GM12878 (cell line): Measurements from ENCODE around the gene XRCC4. TPM values are rescaled to one million over a fixed set of nuclear protein-coding genes. Genes with fewer than 3 reads are reported as not detected.
"Not testable (repeated sequence)": the region's sequence is repeated elsewhere in the genome, so short reads cannot be mapped to it uniquely, and the experiment has no call there.

Experiments used
- ATAC-seq: fragments of 200-7000 bp; cut with Tn5 transposase; 3 replicates; pipeline ENCODE4 v1.9.1; 2020; ENCODE audit warnings: mild to moderate bottlenecking, moderate library complexity
- BruUV-seq: library from RNA; stranded (reverse); fragments of 400-500 nt; replicated peaks from 2 replicates; lab custom pipeline; 2021; lab: Mats Ljungman, UMichigan
- CTCF ChIA-PET: fragments of 300-600 bp; sonication (Branson Sonifier 250); formaldehyde crosslinking; extraction: SDS; loops from one replicate; lab custom pipeline; 2021; ENCODE audit warnings: inconsistent platforms; lab: Yijun Ruan, JAX
- POLR2A ChIA-PET: fragments of 350-600 bp; formaldehyde crosslinking; extraction: SDS; loops from one replicate; lab custom pipeline; 2021; ENCODE audit warnings: inconsistent platforms; lab: Charles Lee
- RAD21 ChIA-PET: fragments of 300-600 bp; sonication (Branson Sonifier 250); formaldehyde crosslinking; loops from one replicate; lab custom pipeline; 2023; ENCODE audit warnings: antibody characterized with exemption; ENCODE audit not compliant: unreplicated experiment; lab: Charles Lee
- SMC1A ChIA-PET: fragments of 300-600 bp; sonication (Branson Sonifier 250); formaldehyde crosslinking; loops from one replicate; lab custom pipeline; 2023; ENCODE audit not compliant: unreplicated experiment, uncharacterized antibody; lab: Charles Lee
- DNase-seq: peaks from one replicate; pipeline ENCODE4 v3.0.0-alpha.2; 2011; ENCODE audit warnings: low read depth, low spot score
- FAIRE-seq: peaks from 3 replicates; lab custom pipeline; 2011; peaks lifted over from hg19 to GRCh38; lab: Jason Lieb, UNC
- H2AFZ ChIP-seq: 2 replicates; pipeline ENCODE4 v1.6.0; 2011; ENCODE audit warnings: low read depth, low read length, control low read depth; ENCODE audit not compliant: control insufficient read depth
- H3K27ac ChIP-seq: 2 replicates; pipeline ENCODE4 v1.5.1; 2011; ENCODE audit warnings: control low read depth; ENCODE audit not compliant: control insufficient read depth, insufficient read depth
- H3K27me3 ChIP-seq, 2 experiments: replicated peaks in 1 of 2; 2 replicates each; pipeline versions ENCODE4 v1.6.0 to v1.6.1; 2011; ENCODE audit warnings: low read length in 1 of 2; ENCODE audit not compliant: control insufficient read depth in 2 of 2, insufficient read depth in 2 of 2
- H3K36me3 ChIP-seq, 2 experiments: 2 replicates each; pipeline ENCODE4 v1.5.1; 2011; ENCODE audit warnings: low read length in 1 of 2; ENCODE audit not compliant: control insufficient read depth in 2 of 2, insufficient read depth in 2 of 2
- H3K4me1 ChIP-seq: 2 replicates; pipeline ENCODE4 v1.6.1; 2011; ENCODE audit warnings: mild to moderate bottlenecking, low read length, moderate library complexity, mixed read lengths; ENCODE audit not compliant: control insufficient read depth, insufficient read depth
- H3K4me2 ChIP-seq: 2 replicates; pipeline ENCODE4 v1.6.0; 2011; ENCODE audit warnings: control low read depth; ENCODE audit not compliant: control insufficient read depth, insufficient read depth
- H3K4me3 ChIP-seq: fragments of 200-600 bp; sonication (generic); 2 replicates; pipeline ENCODE4 v1.5.1; 2016
- H3K79me2 ChIP-seq: 2 replicates; pipeline ENCODE4 v1.6.0; 2011; ENCODE audit warnings: low read length; ENCODE audit not compliant: control insufficient read depth, insufficient read depth
- H3K9ac ChIP-seq: 2 replicates; pipeline ENCODE4 v1.8.0; 2011; ENCODE audit warnings: low read length, control low read depth, mixed read lengths; ENCODE audit not compliant: control insufficient read depth, insufficient read depth
- H3K9me3 ChIP-seq: replicated peaks from 3 replicates; pipeline ENCODE4 v1.5.1; 2011; ENCODE audit warnings: mild to moderate bottlenecking, low read length; ENCODE audit not compliant: control insufficient read depth, insufficient read depth
- H4K20me1 ChIP-seq: 2 replicates; pipeline ENCODE4 v1.6.0; 2011; ENCODE audit not compliant: control insufficient read depth, insufficient read depth
- IRF4 ChIP-seq: IDR thresholded peaks from 2 replicates; pipeline ENCODE4 v1.6.1; 2011; ENCODE audit warnings: low read depth, low read length
- MEF2B ChIP-seq: fragments of 450-650 bp; IDR thresholded peaks from 2 replicates; pipeline ENCODE4 v1.6.1; 2018; ENCODE audit warnings: mild to moderate bottlenecking, moderate library complexity; ENCODE audit not compliant: partially characterized antibody, poor library complexity, severe bottlenecking
- MYB ChIP-seq: fragments of 150-350 bp; IDR thresholded peaks from 2 replicates; pipeline ENCODE4 v1.6.1; 2014; ENCODE audit warnings: mild to moderate bottlenecking, low read depth, low read length, borderline replicate concordance
- PKNOX1 ChIP-seq: fragments of 450-650 bp; IDR thresholded peaks from 2 replicates; pipeline ENCODE4 v1.6.1; 2016; ENCODE audit warnings: mild to moderate bottlenecking
- ZNF592 ChIP-seq: fragments of 450-650 bp; IDR thresholded peaks from 2 replicates; pipeline ENCODE4 v1.6.1; 2017; ENCODE audit warnings: mild to moderate bottlenecking, moderate library complexity
- ZNF622 ChIP-seq: fragments of 450-650 bp; IDR thresholded peaks from 2 replicates; pipeline ENCODE4 v1.6.1; 2017; ENCODE audit warnings: mild to moderate bottlenecking, inconsistent platforms
- WGBS: methylation state at CpG from one replicate; pipeline ENCODE4 v1.1.6; 2016; ENCODE audit warnings: low lambda C conversion rate; ENCODE audit not compliant: insufficient replicate concordance, insufficient coverage; ENCODE audit errors: missing lambda C conversion rate; 5-methylcytosine and 5-hydroxymethylcytosine counted together
- in situ Hi-C: fragments of 300-500 bp; cut with MboI; formaldehyde crosslinking; loops from 9 replicates; pipeline ENCODE4 v1.14.3; 2018; ENCODE audit warnings: mixed read lengths
- intact Hi-C: fragments of 100-400 bp; cut with micrococcal nuclease; formaldehyde crosslinking; loops from one replicate; pipeline ENCODE4 v1.14.2; 2022; ENCODE audit not compliant: unreplicated experiment
- polyA plus RNA-seq, 11 experiments: library from polyadenylated mRNA; depleted of rRNA in 4 of 11; unstranded in 6 of 11; stranded (reverse) in 5 of 11; fragments of >200 nt; fragmentation: Nextera tagmentation in 4 of 11; fragmentation: Illumina TruSeq in 1 of 11; extraction: Ambion mirVana in 4 of 11; extraction: Trizol in 1 of 11; gene quantifications; 1 replicate in 1 of 11; 2 replicates in 10 of 11; pipeline versions ENCODE4 v1.2.1 to v1.2.3, GENCODE V29; 2011 to 2016; ENCODE audit warnings: inconsistent platforms in 2 of 11, missing spikeins in 2 of 11, low read depth in 1 of 11
- total RNA-seq, 4 experiments: library from RNA; depleted of rRNA in 3 of 4; stranded (reverse); fragments of >200 nt in 3 of 4; fragmentation: Illumina TruSeq in 1 of 4; extraction: Trizol in 1 of 4; gene quantifications; 2 replicates each; pipeline versions ENCODE4 v1.2.1 to v1.2.3, GENCODE V29; 2013 to 2021

The XRCC4 gene
- total and polyA plus RNA-seq, 10 of the 15 experiments (the other 5 are each of a cell fraction or from before 2014, with no cell fraction given) = 12.1 to 53.6 (median 25.8) TPM

- no peak for TF ChIP-seq ZNF592
- no peak for TF ChIP-seq MEF2B
- no peak for TF ChIP-seq MYB
- TF ChIP-seq ZNF622 = no peak
- TF ChIP-seq IRF4 = no peak
These were observed 74.5 kb downstream of the XRCC4 start (continued) for GRCh38 chr5:83151821-83152220.

DNA sequence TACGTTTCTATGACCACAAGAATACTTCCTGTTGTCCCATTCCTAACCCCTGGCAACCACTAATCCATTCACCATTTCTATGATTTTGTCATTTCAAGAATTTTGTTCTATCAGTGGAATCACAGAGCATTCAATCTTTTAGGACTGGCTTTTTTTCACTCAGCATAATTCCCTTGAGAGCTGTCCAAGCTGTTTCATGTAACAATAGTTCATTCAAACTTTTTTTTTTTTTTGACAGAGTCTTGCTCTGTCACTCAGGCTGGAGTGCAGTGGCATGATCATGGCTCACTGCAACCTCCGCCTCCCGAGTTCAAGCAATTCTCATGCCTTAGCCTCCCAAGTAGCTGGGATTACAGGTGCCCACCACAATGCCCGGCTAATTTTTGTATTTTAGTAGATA lies 75.6 kb downstream of the XRCC4 start:
- H3K27ac ChIP-seq, in situ Hi-C loops, H3K4me2 ChIP-seq, H3K4me3 ChIP-seq, H3K4me1 ChIP-seq, RAD21 ChIA-PET, FAIRE-seq, H3K9me3 ChIP-seq, H3K79me2 ChIP-seq, H4K20me1 ChIP-seq, ATAC-seq, POLR2A ChIA-PET, SMC1A ChIA-PET, H3K36me3 ChIP-seq, H3K27me3 ChIP-seq, DNase-seq, H2AFZ ChIP-seq, BruUV-seq, H3K9ac ChIP-seq, intact Hi-C loops: not testable (repeated sequence)
- CTCF ChIA-PET = interaction anchor here (0.6 kb wide), 1 partner anchor 15 kb away, joined by 3 read pairs; no protein-coding TSS in a partner anchor
- WGBS = 82% methylated on average over 4 of the region's 4 CpGs
- peak; percentile 43; the same call in 1 of the 2 replicates for TF ChIP-seq PKNOX1
